NCI-H1092 treated with DMSO at 0.1 percent for 48 hours (cell line): ENCODE measurements around the gene C12orf60.
"Not testable (repeated sequence)": the region's sequence is repeated elsewhere in the genome, so short reads cannot be mapped to it uniquely, and the experiment has no call there.

Experiments used
- DNase-seq: peaks from one replicate; lab custom pipeline; 2025; lab: John Stamatoyannopoulos, UW

C12orf60 gene, protein sequence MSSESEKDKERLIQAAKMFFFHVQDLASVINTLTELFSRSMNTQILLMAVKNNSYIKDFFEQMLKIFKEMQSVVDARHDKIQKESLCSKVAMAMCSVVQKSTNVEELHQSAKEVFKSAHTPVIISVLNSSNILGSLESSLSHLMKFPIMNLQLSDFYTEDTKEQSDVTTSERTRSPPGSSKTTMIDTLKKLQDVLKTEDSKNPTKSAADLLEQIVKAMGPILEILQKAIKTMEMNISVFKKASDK

DNA sequence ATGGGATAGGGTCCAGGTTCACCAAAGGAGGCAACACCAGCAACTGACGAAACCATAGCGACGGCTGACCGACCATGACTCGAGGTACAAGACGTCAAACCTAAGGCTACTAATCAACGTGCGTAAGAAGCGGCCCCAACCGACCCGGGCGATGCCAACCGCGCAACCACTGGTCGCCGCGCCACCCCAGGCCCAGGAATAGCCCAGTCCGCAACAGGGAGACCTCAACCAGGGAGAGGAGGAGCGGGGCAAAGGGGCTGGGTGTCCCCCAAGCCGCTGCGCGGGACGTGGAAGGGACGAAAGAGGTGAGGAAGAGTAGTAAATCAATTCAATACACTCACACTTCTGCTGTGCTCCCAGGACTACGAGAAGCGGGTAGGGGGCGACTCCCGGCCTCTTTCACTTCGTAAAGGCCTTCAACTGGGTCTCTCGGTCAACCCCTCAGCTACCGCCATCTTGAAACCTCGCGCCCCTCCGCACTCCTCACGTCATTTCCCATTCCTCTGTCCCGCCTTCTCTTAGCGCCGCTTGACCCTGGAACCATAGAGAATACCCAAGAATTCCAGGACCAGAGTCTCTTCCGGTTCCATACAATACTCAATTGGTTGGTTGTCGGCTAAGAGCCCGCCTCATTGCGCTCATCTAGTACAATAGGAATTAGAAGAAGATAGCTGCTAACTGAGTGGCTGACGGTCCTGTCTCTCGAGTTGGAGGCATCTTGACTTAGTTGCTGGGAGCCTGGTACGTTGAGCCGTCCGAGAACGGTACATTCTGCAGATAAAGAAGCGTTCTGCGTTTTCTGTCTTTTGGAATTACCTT is at the start of gene C12orf60, which contains the start of gene WBP11:
TSS of gene C12orf60 (plus strand) at position 660 of the 819 bp plus-strand sequence. CDS start 19,266 bp downstream, outside the sequence.
TSS of gene WBP11 (minus strand) at position 468 of the 819 bp plus-strand sequence. CDS start 2,095 bp downstream, outside the sequence.
- DNase-seq, result peak; percentile 99

DNA sequence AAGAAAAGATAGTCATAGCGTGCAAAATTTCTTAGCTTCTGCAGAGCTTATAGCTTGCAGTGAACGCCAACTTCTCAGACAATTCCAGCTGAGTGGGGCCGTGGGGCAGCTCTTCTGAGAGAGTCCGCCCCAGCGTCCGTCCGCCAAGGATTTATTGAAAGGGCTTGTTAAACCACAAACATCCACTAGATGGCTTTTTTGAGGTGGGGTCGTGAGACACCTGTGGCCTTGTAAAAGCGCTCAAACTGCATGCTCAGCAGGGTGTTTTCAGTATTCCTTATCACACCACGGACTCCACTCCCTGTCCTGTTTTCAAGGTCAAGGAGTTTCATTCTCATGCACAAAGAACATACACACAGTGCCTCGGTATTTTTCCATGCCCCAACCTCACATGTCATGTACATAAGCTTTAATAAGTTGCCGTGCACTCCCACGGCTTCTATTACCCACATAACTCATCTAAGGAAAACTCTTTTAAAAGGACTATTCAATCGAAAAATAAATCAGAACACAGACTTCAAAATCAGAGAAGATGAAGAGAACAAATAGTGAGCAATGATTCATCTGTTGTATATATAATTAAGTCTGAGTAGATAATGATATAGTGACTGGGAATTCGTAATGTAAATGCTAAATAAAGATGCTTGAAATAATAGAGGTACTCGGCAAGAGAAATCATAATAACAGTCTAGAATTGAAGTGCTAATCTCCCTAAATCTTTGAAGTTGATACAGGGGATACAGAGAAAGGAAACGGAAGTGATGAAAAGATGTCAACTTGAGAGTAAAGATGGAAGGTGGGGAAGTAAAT is 46.9 kb upstream of the C12orf60 start:
- no peak for DNase-seq

DNA sequence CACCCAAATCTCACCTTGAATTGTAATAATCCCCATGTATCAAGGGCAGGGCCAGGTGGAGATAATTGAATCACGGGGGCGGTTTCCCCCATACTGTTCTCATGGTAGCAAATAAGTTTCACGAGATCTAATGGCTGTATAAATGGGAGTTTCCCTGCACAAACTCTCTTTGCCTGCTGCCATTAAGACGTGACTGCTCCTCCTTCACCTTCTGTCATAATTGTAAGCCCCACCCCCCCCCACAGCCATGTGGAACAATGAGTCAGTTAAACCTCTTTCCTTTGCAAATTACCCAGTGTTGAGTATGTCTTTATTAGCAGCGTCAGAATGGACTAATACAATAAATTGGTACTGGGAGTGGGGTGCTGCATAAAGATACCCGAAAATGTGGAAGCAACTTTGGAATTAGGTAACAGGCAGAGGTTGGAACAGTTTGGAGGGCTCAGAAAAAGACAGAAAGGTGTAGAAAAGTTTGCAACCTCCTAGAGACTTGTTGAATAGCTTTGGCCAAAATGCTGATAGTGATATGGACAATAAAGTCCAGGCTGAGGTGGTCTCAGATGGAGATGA is 43.7 kb upstream of the C12orf60 start:
- not testable (repeated sequence) for DNase-seq

DNA sequence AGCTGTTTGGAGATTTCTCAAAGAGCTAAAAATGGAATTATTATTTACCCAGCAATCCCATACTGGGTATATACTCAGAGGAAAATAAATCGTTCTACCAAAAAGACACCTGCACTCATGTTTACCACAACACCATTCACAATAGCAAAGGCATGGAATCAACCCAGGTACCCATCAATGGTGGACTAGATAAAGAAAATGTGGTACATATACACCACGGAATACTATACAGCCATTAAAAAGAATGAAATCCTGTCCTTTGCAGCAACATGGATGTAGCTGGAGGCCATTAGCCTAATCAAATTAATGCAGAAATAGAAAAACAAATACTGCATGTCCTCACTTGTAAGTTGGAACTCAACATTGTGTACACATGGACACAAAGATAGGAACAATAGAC is 38.1 kb upstream of the C12orf60 start:
- no peak for DNase-seq

DNA sequence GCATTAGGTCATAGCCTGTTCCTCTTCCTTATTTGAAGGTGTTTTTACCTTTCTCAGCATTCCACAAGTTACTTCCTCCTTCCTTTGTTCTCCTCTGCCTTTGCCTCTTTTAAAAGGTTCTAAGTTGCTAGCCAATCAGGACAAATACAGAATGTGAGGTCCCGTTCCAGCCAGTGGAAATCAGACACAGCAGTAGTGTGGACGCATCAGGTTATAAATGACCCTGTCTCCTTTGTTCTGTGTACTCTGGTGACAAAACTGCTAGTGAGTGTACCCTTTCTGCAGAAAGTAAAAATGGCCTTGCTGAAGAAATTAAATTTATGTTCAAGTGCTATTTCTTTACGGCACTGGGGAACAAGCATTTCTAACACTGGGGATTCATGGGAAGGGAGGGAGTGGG is 37.5 kb upstream of the C12orf60 start:
- not testable (repeated sequence) for DNase-seq

DNA sequence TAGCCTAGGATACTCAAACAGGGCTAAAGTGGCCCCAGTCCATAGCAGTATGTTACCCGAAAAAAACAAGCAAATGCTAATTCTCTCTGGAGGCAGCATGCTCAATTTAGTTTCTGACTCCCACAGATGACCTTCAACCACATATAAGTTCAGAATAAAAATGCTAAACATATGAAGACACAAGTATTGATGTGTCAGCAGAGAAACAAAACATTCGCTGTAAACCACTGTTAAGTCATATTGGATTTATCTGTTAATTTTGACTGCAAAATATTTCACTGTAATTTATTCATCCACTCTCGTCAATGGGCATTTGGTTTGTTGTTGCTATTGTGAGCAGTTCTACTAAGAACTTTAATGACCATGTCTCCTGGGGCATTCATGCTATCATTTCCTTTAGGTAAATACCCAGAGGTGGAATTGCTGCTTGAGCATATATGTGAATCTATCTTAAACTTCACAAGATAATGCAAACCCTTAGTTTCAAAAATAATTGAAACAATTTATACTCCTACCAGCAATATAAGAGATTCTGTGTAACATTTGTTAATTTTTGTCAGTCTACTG is 36.7 kb upstream of the C12orf60 start:
- no peak for DNase-seq

DNA sequence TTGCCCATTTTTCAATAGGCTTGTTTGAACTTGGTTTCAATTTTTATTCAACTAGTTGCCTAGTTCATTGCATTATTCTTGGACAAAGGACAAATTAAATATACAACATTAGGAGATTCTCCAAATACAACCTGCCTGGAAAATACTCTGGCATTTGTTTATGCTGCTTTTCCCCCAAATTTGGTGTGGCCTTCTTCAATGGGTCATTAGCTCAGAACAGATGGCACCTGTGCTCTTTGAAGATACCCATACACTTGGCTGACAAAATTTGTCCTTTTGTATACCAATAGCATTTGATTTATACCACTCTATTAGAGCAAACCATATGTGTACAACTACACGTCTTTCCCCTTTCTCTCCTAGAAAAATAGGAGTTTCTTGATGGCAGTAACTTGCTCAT is 35.9 kb upstream of the C12orf60 start:
- no peak for DNase-seq

DNA sequence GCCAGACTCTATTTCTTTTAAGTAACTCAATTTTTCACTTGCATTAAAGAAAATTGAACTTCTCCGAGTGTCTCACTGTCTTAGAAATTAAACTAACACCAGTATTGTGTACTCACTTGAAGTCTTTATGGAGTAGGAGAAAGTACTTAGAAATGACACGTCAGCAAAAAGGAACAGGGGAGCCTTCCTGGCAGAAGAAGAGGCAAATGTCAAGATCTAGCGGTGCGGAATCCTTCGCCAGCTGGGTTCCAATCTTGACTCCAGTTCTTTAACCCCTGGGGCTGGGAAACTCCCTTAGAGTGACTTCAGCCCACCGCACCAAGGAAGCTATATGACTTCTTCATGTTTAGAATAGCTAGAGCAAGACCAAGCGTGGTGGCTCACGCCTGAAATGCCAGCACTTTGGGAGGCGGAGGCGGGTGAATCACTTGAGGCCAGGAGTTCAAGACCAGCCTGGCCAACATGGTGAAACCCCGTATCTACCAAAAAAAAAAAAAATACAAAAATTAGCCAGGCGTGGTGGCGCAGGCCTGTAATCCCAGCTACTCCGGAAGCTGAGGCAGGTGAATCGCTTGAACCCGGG is 34.6 kb upstream of the C12orf60 start:
- no peak for DNase-seq

DNA sequence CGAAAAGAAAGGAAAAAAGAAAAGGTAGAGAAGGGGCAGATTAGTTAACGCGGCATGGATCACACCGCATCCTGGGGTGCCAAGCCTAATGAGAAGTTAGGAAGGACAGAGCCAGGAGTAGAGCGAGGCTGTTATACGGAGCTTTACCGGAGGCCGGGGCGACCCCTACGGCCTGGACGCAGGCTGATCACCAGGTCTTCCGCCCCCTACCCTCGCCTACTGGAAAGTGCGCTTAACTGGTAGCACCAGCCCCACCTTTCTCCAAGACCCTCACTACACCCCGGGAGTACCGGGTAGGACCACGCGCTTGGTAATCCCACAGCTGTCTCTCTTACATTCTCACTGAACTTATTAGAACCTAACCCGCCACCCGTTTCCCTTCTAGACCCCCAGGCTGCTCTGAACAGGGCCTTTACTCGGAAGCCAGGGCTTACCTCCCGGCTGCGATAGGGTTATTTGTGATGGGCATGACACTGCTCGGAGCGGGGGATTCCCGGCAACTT is 34.0 kb upstream of the C12orf60 start:
- DNase-seq, result no peak

DNA sequence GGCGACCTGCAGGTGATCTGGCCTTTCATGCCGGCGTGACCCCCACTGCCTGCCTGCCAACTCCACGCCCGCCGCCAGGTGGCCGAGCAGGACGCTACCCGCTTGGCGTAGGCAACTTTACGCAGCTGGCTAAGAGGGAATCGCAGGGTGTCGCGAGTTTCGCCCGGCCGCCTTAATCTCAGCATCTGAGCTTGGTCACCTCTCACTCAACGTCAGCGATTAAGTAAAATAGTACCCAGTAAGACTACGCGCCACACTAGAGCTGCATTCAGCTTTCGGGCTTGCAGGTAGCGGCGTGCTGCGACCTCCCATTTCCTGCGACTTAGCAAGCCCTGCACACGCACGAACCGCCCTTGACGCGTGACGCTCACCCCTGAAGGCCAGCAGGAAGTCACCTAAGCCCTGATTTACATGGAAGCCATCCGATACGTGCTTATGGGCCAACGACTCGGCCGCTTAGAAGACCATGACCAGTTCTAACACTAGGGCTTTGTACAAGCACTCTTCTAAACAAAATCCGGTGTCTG is 33.4 kb upstream of the C12orf60 start:
- DNase-seq, result peak; percentile 92

DNA sequence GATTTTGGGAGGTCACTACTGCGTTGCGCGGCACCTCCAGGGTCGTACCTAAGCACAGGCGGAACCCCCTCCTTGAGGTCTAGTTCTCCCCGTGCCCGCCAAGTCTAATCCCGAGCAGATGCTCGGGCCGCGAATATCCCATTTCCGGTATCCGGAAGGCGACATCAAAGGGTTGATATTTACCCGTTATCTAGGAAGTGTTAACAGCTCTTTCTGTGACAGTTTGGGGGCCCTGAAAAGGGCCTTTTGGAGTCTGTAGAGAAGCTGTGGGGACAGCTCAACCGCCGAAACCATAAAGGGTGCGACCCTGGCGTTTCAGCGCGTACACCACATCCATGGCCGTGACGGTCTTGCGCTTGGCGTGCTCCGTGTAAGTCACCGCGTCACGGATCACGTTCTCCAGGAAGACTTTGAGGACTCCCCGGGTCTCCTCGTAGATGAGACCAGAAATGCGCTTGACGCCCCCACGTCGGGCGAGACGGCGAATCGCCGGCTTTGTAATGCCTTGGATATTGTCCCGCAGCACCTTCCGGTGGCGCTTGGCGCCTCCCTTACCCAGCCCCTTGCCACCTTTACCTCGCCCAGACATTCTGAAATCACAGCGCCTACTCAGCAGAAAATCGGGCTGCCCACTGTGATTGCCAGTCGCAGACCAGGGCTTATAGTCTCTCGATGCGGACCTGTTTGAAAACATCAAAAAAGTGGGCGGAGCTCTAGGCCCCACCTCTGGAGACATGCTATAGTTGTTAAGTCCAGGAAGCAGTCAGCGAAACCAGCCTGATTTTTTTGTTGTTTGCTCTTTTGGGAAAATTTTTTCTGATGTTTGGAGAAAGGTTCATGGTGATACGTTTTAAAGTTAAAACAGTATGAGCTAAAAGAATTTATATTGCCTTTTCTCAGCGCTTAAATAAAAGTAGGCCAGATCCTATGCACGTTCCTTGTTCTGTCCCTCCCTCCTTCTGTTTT is 32.7 kb upstream of the C12orf60 start:
- peak; percentile 90 for DNase-seq

DNA sequence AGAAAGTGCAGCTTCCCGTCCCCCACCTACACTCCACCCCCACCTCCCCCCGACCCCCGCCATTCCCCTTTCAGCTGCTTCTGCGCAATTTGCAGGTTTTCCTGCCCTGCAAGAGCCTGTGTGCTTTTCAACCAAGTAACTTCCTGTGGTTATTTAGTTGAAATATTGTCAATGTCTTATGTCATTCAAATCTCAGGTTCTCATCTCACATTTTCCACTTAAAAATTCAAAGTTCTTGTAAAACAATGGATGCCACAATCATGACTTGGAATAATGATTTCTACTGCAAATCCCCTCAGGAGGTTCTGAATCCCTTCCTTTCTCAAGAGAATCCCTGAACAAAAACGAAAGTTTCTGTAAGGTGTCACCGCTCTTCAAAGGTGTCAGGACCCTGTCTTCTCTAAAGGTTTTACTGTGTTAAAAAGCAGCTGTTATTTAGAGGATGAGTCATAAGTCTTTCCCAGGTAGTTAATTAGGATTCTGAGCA is 31.8 kb upstream of the C12orf60 start:
- DNase-seq, result no peak

DNA sequence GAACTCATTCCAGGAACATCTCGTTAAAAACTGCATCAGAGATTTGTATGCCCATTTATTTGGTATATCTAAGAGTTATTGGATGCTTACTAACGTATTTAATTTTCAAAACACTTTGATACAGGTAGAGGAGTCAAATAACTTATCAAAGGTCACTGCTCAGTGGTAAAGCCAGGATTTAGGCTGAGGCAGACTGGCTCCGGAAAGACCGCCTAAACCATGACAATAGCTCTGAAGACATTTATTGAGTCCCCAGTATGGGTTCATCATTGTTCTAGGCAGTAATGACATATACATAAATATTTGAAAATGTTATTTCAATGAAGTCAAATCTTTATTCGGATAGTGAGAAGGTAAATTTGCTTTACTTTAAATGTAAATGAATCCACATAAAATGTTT is 30.5 kb upstream of the C12orf60 start:
- no peak for DNase-seq

DNA sequence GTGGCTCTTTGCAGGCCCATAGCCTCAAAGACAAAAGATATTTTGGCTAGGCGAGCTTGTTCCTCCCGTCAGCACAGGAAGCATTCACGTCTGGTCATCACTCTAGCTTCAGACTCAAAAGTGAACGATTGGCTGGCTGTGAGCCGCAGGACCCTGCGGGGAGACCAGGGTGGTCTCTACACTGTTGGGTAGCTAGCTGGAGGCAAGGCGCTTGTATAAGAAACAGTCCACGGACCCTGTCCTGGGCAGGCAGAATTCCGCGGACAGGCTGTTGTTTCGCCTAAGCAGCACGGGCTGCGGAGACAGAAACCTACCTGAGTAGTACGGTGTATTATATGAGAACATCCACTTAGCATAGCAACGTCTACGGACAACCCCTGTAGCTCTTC is 29.8 kb upstream of the C12orf60 start:
- DNase-seq, result no peak

DNA sequence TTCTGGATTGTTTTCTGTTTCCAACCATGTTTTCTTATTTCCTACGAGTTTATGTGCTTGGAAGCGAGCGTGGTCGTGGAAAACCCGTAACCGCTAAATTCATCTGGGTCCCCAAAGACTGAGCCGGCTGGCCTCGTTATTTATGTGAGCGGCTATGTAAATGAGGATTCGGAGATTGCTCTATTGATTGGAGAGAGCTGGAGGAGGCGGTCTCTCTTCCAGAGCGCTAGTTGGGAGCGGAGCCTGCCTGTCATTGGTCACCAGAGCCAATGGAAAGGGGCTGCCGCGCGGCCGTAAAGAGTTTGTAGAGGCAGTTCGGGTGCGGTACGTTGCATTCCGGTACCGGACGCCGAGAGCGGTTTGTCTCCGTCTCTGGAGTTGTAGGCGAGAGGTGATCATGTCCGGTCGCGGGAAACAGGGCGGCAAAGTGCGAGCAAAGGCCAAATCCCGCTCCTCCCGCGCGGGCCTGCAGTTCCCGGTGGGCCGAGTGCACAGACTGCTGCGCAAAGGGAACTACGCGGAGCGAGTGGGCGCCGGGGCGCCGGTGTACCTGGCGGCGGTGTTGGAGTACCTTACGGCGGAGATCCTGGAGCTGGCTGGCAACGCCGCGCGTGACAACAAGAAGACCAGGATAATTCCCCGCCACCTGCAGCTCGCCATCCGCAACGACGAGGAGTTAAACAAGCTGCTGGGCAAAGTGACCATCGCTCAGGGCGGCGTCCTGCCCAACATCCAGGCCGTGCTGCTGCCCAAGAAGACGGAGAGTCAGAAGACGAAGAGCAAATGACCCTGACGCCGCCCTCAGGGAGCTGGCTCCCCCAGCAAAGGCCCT is 29.2 kb upstream of the C12orf60 start:
- DNase-seq, result no peak

DNA sequence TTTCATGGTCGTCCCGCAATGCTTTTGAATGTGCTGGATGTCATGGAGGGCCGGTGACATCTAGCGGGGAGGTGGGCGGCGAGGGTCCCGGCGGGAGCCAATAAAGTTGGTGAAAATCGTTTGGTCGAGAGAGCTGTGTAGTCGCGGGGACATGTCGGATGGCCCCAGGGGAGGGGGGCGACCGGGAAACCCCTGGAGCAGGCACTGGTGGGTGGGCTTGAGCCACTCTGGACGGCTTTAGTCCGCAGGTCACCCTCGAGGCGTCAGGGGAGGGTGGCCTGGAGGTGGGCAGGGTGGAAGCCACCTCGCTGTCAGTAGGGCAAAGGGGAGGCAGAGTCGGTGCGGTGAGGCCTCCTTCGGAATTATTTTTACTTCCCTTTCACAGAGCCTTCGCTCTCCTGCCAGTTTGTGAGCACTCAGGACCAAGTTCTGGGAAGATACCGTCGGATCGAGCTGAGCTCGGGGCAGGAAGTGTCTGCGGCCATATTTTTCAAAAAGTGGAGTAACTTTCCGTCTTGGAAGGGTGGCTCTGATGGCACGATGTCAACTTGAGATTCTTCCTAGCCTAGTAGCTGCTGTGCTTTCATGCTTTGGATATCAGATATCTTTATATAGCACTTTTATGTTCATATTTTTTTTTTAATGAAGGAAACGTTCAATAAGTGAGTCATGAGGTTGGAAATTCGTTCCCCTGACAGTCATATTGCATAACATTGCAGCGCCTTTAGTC is 28.4 kb upstream of the C12orf60 start:
- no peak for DNase-seq

DNA sequence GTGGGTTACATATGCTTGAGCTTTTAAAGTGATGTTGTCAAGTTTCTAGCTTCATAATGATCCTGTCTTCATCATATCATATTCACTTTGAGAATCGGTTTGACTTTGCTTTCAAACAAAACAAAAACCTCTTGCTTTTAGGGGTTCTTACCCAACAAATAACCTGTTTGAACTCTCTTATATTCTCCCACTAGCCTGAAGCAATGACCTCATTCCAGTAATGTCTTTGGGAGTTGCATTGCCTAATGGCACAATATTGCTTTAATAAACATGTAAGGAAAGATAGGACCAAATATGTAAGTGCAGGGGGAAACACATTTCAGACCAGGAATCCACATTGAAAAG is 27.9 kb upstream of the C12orf60 start:
- no peak for DNase-seq
